H1 (cell line): Measurements from ENCODE around the gene NELFB. TPM values are rescaled to one million over a fixed set of nuclear protein-coding genes. Genes with fewer than 3 reads are reported as not detected.

ENCODE experiments used
- CTCF ChIA-PET: fragments of 300-600 bp; sonication (Branson Sonifier 250); formaldehyde crosslinking; loops from one replicate; lab custom pipeline; 2021; ENCODE audit not compliant: partially characterized antibody; lab: Charles Lee
- POLR2A ChIA-PET: fragments of 300-600 bp; sonication (Branson Sonifier 250); formaldehyde crosslinking; loops from one replicate; lab custom pipeline; 2021; ENCODE audit warnings: inconsistent platforms; ENCODE audit not compliant: partially characterized antibody; lab: Charles Lee
- DNase-seq, 2 experiments: peaks; one replicate each; pipeline versions ENCODE4 v3.0.0 to v3.0.0-alpha.2; 2010 to 2022; ENCODE audit warnings: low spot score in 2 of 2, low read depth in 1 of 2, mixed read lengths in 1 of 2
- FAIRE-seq: peaks from 2 replicates; lab custom pipeline; 2011; peaks lifted over from hg19 to GRCh38; lab: Jason Lieb, UNC
- H2AFZ ChIP-seq: 2 replicates; pipeline ENCODE4 v1.8.1; 2012; ENCODE audit warnings: low read length, inconsistent platforms
- H2AK5ac ChIP-seq: 2 replicates; pipeline ENCODE4 v1.6.1; 2013; ENCODE audit warnings: low read depth, low read length
- H2BK120ac ChIP-seq: replicated peaks from 2 replicates; pipeline ENCODE3; 2013; ENCODE audit warnings: low read depth, low read length, inconsistent platforms
- H2BK12ac ChIP-seq: 2 replicates; pipeline ENCODE4 v1.6.1; 2013; ENCODE audit warnings: low read depth, low read length
- H2BK15ac ChIP-seq: 2 replicates; pipeline ENCODE4 v1.6.1; 2013; ENCODE audit warnings: low read length
- H2BK20ac ChIP-seq: 2 replicates; pipeline ENCODE4 v1.6.1; 2013; ENCODE audit warnings: low read length
- H2BK5ac ChIP-seq: 2 replicates; pipeline ENCODE4 v1.6.1; 2013; ENCODE audit warnings: low read depth, low read length
- H3K14ac ChIP-seq: 2 replicates; pipeline ENCODE4 v1.6.1; 2013; ENCODE audit warnings: inconsistent platforms; ENCODE audit not compliant: insufficient read length
- H3K18ac ChIP-seq: 2 replicates; pipeline ENCODE4 v1.6.1; 2013; ENCODE audit warnings: low read length; ENCODE audit errors: extremely low read depth
- H3K23ac ChIP-seq: 2 replicates; pipeline ENCODE4 v1.6.1; 2013; ENCODE audit warnings: inconsistent platforms; ENCODE audit not compliant: insufficient read length
- H3K23me2 ChIP-seq: 2 replicates; pipeline ENCODE4 v1.6.1; 2013; ENCODE audit warnings: low read depth, low read length
- H3K27ac ChIP-seq: 2 replicates; pipeline ENCODE4 v1.6.1; 2011; ENCODE audit warnings: low read depth, low read length, inconsistent platforms
- H3K27me3 ChIP-seq, 4 experiments: replicated peaks in 1 of 4; 1 replicate in 1 of 4; 2 replicates in 3 of 4; pipeline versions ENCODE4 v1.6.1 to v1.8.1; 2011 to 2013; ENCODE audit warnings: low read length in 3 of 4, mild to moderate bottlenecking in 3 of 4, inconsistent platforms in 2 of 4, mixed read lengths in 2 of 4, moderate library complexity in 1 of 4; ENCODE audit not compliant: control insufficient read depth in 3 of 4, insufficient read depth in 3 of 4; ENCODE audit errors: extremely low read depth in 1 of 4
- H3K36me3 ChIP-seq, 4 experiments: 2 replicates each; pipeline versions ENCODE4 v1.6.1 to v1.8.1; 2011 to 2013; ENCODE audit warnings: mild to moderate bottlenecking in 4 of 4, low read length in 3 of 4, moderate library complexity in 2 of 4, control low read depth in 1 of 4, inconsistent platforms in 1 of 4; ENCODE audit not compliant: insufficient read depth in 4 of 4, control insufficient read depth in 2 of 4
- H3K4ac ChIP-seq: replicated peaks from 2 replicates; pipeline ENCODE3; 2013; ENCODE audit warnings: low read length, low read depth, mixed read lengths, inconsistent platforms; ENCODE audit not compliant: insufficient read length
- H3K4me1 ChIP-seq, 4 experiments: replicated peaks in 1 of 4; 1 replicate in 1 of 4; 2 replicates in 3 of 4; pipeline versions ENCODE4 v1.6.1 to v1.8.1; 2011 to 2013; ENCODE audit warnings: low read length in 3 of 4, inconsistent platforms in 2 of 4, mixed read lengths in 1 of 4; ENCODE audit not compliant: insufficient read depth in 4 of 4, control insufficient read depth in 3 of 4
- H3K4me2 ChIP-seq, 2 experiments: 2 replicates each; pipeline versions ENCODE4 v1.6.1 to v1.8.1; 2011 to 2013; ENCODE audit warnings: low read depth in 2 of 2, low read length in 2 of 2, control low read depth in 1 of 2, inconsistent platforms in 1 of 2, mild to moderate bottlenecking in 1 of 2; ENCODE audit not compliant: insufficient read depth in 1 of 2
- H3K4me3 ChIP-seq, 4 experiments: fragments of 200-600, 300-600 bp in 1 of 4; sonication (generic), shearing (Covaris generic), sonication (Bioruptor Twin) in 1 of 4; 2 replicates each; pipeline versions ENCODE4 v1.5.1 to v1.8.1; 2011 to 2016; ENCODE audit warnings: low read length in 4 of 4, low read depth in 3 of 4, control low read depth in 2 of 4, inconsistent platforms in 2 of 4, mild to moderate bottlenecking in 2 of 4, mixed read lengths in 1 of 4, moderate library complexity in 1 of 4; ENCODE audit not compliant: insufficient read depth in 2 of 4; ENCODE audit errors: extremely low read depth in 1 of 4
- H3K56ac ChIP-seq: replicated peaks from 2 replicates; pipeline ENCODE3; 2013; ENCODE audit warnings: low read depth, mild to moderate bottlenecking, mixed read lengths, low read length, inconsistent platforms; ENCODE audit not compliant: insufficient read length
- H3K79me1 ChIP-seq: 2 replicates; pipeline ENCODE4 v1.6.1; 2013; ENCODE audit warnings: low read depth, low read length, control low read depth
- H3K79me2 ChIP-seq, 2 experiments: 2 replicates each; pipeline versions ENCODE4 v1.6.1 to v1.8.1; 2012 to 2013; ENCODE audit warnings: low read length in 2 of 2, mild to moderate bottlenecking in 2 of 2, inconsistent platforms in 1 of 2; ENCODE audit not compliant: insufficient read depth in 2 of 2, control insufficient read depth in 1 of 2
- H3K9ac ChIP-seq, 4 experiments: replicated peaks in 1 of 4; 1 replicate in 1 of 4; 2 replicates in 3 of 4; pipeline versions ENCODE4 v1.6.1 to v1.8.1; 2011 to 2013; ENCODE audit warnings: low read depth in 3 of 4, low read length in 3 of 4, control low read depth in 2 of 4, mild to moderate bottlenecking in 2 of 4, moderate library complexity in 2 of 4, inconsistent platforms in 1 of 4; ENCODE audit errors: extremely low read depth in 1 of 4
- H3K9me3 ChIP-seq, 2 experiments: 2 replicates each; pipeline versions ENCODE4 v1.6.1 to v1.8.1; 2012 to 2013; ENCODE audit warnings: mild to moderate bottlenecking in 2 of 2, moderate library complexity in 2 of 2, control low read depth in 1 of 2, inconsistent platforms in 1 of 2, low read depth in 1 of 2, low read length in 1 of 2, mixed read lengths in 1 of 2; ENCODE audit not compliant: insufficient read depth in 2 of 2
- H4K20me1 ChIP-seq, 2 experiments: replicated peaks in 1 of 2; 2 replicates each; pipeline versions ENCODE3 to v1.8.1; 2011 to 2013; ENCODE audit warnings: inconsistent platforms in 2 of 2, low read length in 2 of 2, mild to moderate bottlenecking in 1 of 2; ENCODE audit not compliant: insufficient read depth in 2 of 2, control insufficient read depth in 1 of 2
- H4K5ac ChIP-seq: 2 replicates; pipeline ENCODE4 v1.6.1; 2013; ENCODE audit warnings: low read length, low read depth, mixed read lengths, inconsistent platforms; ENCODE audit not compliant: insufficient read length
- H4K8ac ChIP-seq: 2 replicates; pipeline ENCODE4 v1.8.0; 2013; ENCODE audit warnings: mild to moderate bottlenecking, moderate library complexity, low read length, inconsistent platforms; ENCODE audit not compliant: insufficient read depth; ENCODE audit errors: extremely low read depth
- H4K91ac ChIP-seq: replicated peaks from 2 replicates; pipeline ENCODE3; 2013; ENCODE audit warnings: low read length, mixed read lengths, inconsistent platforms; ENCODE audit not compliant: insufficient read length
- ATF3 ChIP-seq: IDR thresholded peaks from 2 replicates; pipeline ENCODE4 v1.6.1; 2011; ENCODE audit warnings: low read depth, mild to moderate bottlenecking, low read length; ENCODE audit not compliant: insufficient read depth
- CBX5 ChIP-seq: fragments of 300-800, 300-1000 bp; sonication (generic); IDR thresholded peaks from 2 replicates; pipeline ENCODE4 v1.7.1; 2016; ENCODE audit warnings: antibody characterized with exemption, low read length, low read depth
- CHD1 ChIP-seq: IDR thresholded peaks from 2 replicates; pipeline ENCODE4 v1.6.1; 2012; ENCODE audit warnings: low read depth, low read length, improper control_type of control experiment
- GTF2F1 ChIP-seq: IDR thresholded peaks from 2 replicates; pipeline ENCODE4 v1.6.1; 2012; ENCODE audit warnings: low read depth, low read length, improper control_type of control experiment, borderline replicate concordance
- KDM1A ChIP-seq: fragments of 200-600, 300-600 bp; sonication (generic); IDR thresholded peaks from 2 replicates; pipeline ENCODE4 v1.7.1; 2016; ENCODE audit warnings: mild to moderate bottlenecking, low read length, borderline replicate concordance
- MAFK ChIP-seq: IDR thresholded peaks from 2 replicates; pipeline ENCODE4 v1.6.1; 2012; ENCODE audit warnings: low read depth, mild to moderate bottlenecking, improper control_type of control experiment, low read length
- PHF8 ChIP-seq: fragments of 200-600 bp; sonication (generic); conservative IDR thresholded peaks from 2 replicates; pipeline ENCODE4 v1.7.1; 2012; ENCODE audit warnings: low read depth, mild to moderate bottlenecking, inconsistent platforms, low read length, moderate library complexity
- POLR2AphosphoS5 ChIP-seq: IDR thresholded peaks from 2 replicates; pipeline ENCODE4 v1.6.1; 2011; ENCODE audit warnings: low read depth, low read length
- RXRA ChIP-seq: IDR thresholded peaks from 2 replicates; pipeline ENCODE4 v1.6.1; 2011; ENCODE audit warnings: low read depth, mild to moderate bottlenecking, low read length, moderate library complexity; ENCODE audit not compliant: insufficient read depth
- TAF7 ChIP-seq: optimal IDR thresholded peaks from 2 replicates; pipeline ENCODE3; 2011; ENCODE audit warnings: low read depth, mild to moderate bottlenecking, inconsistent platforms, low read length, moderate library complexity, borderline replicate concordance
- TEAD4 ChIP-seq: IDR thresholded peaks from 2 replicates; pipeline ENCODE4 v1.6.1; 2012; ENCODE audit warnings: low read depth, low read length, inconsistent platforms, mixed read lengths
- WGBS, 2 experiments: shearing (Covaris generic) in 1 of 2; methylation state at CpG; one replicate each; pipeline versions ENCODE4 v1.1.6 to v1.1.7; 2013 to 2015; ENCODE audit warnings: low lambda C conversion rate in 2 of 2, mixed read lengths in 2 of 2, inconsistent platforms in 1 of 2, low coverage in 1 of 2, missing lambda C conversion rate in 1 of 2; ENCODE audit not compliant: insufficient replicate concordance in 2 of 2, insufficient coverage in 1 of 2, insufficient read length in 1 of 2; ENCODE audit errors: extremely low coverage in 1 of 2, missing lambda C conversion rate in 1 of 2; 5-methylcytosine and 5-hydroxymethylcytosine counted together
- polyA plus RNA-seq, 7 experiments: library from polyadenylated mRNA; depleted of rRNA in 3 of 7; stranded (reverse) in 5 of 7; unstranded in 2 of 7; fragments of >200 nt in 5 of 7; fragments of 200-250 nt in 2 of 7; gene quantifications; 1 replicate in 5 of 7; 2 replicates in 1 of 7; 4 replicates in 1 of 7; pipeline versions ENCODE4 v1.2.1 to v1.2.3, GENCODE V29; 2011 to 2013; ENCODE audit warnings: missing spikeins in 2 of 7, mixed read lengths in 2 of 7
- total RNA-seq: library from RNA; stranded (reverse); fragmentation: NEBNext Ultra II Directional; extraction: Animal tissue kit (Norgen Biotek cat#: 25700); gene quantifications from 2 replicates; pipeline ENCODE4 v1.2.1, GENCODE V29; 2021

The NELFB gene
- total and polyA plus RNA-seq, 2 of the 8 experiments (the other 6 are each of a cell fraction or from before 2014, with no cell fraction given): 57.6 to 78.0 TPM

GRCh38 chr9:137313326-137313936, 58.3 kb downstream of the NELFB start:
- DNase-seq (no peak), FAIRE-seq (no peak)
- Histone ChIP-seq H3K9me3 (no peaks in the 10 kb centered on the region), H4K5ac (no peak overlapping the region), H2BK15ac (peak overlapping the region; percentile 81; the same call in 1 of the 2 replicates), H3K14ac (no peak overlapping the region), H3K23ac (no peak overlapping the region), H2BK120ac (no peak overlapping the region), H4K91ac (no peak overlapping the region), H2AK5ac (0 out of 2 replicates have a peak overlapping the region, but pooled peaks have one; percentile 9), H3K18ac (no peak overlapping the region), H3K36me3 (no peaks in the 10 kb centered on the region), H3K4me1 (peaks cover 0 to 22% (median 13%) of the 10 kb centered on the region in 4 experiments; a peak in 6 of 7 replicates), H3K4me2 (no peak overlapping the region), H3K9ac (no peak overlapping the region), H2BK20ac (no peak overlapping the region), H2AFZ (no peak overlapping the region), H3K27me3 (peaks cover 0 to 4% (median 0%) of the 10 kb centered on the region in 4 experiments; a peak in 1 of 7 replicates), H3K79me2 (no peaks in the 10 kb centered on the region), H2BK12ac (0 out of 2 replicates have a peak overlapping the region, but pooled peaks have one; percentile 39), H2BK5ac (no peak overlapping the region; the same call in 1 of the 2 replicates), H3K27ac (no peak overlapping the region), H3K56ac (no peak overlapping the region), H3K23me2 (no peaks in the 10 kb centered on the region; the same call in 1 of the 2 replicates), H3K4me3 (no peak overlapping the region), H4K20me1 (no peaks in the 10 kb centered on the region), H3K4ac (no peak overlapping the region), H4K8ac (no peak overlapping the region), H3K79me1 (no peaks in the 10 kb centered on the region)
- 87% methylated on average over 9 of the region's 9 CpGs; no CpG with 5 or more reads in 1 of the 2 experiments for WGBS, 2 experiments
- POLR2A ChIA-PET: interaction anchor here (1.6 to 11.9 kb wide), 2 partner anchors 13 to 36 kb away, joined by 6 to 129 read pairs; partner anchors contain the start of genes NRARP and TOR4A
- CTCF ChIA-PET: interaction anchor here (0.9 to 1.5 kb wide), 4 partner anchors 9 to 245 kb away, joined by 3 to 6 read pairs (median 4); no protein-coding TSS in a partner anchor
- TF ChIP-seq POLR2AphosphoS5: no peak
- no peak for TF ChIP-seq RXRA
- no peak for TF ChIP-seq GTF2F1
- no peak for TF ChIP-seq KDM1A
- no peak for TF ChIP-seq CBX5
- TF ChIP-seq MAFK: no peak
- TF ChIP-seq ATF3: no peak
- TF ChIP-seq TAF7: no peak
- no peak for TF ChIP-seq PHF8
- TF ChIP-seq TEAD4: no peak
- no peak for TF ChIP-seq CHD1
